ENCODE results near the gene TOR4A.
A peak's percentile ranks its signal among the peaks of the same experiment; 100 is the strongest.
"Not testable (repeated sequence)": the region's sequence is repeated elsewhere in the genome, so short reads cannot be mapped to it uniquely, and the experiment has no call there.

The TOR4A gene

DNA sequence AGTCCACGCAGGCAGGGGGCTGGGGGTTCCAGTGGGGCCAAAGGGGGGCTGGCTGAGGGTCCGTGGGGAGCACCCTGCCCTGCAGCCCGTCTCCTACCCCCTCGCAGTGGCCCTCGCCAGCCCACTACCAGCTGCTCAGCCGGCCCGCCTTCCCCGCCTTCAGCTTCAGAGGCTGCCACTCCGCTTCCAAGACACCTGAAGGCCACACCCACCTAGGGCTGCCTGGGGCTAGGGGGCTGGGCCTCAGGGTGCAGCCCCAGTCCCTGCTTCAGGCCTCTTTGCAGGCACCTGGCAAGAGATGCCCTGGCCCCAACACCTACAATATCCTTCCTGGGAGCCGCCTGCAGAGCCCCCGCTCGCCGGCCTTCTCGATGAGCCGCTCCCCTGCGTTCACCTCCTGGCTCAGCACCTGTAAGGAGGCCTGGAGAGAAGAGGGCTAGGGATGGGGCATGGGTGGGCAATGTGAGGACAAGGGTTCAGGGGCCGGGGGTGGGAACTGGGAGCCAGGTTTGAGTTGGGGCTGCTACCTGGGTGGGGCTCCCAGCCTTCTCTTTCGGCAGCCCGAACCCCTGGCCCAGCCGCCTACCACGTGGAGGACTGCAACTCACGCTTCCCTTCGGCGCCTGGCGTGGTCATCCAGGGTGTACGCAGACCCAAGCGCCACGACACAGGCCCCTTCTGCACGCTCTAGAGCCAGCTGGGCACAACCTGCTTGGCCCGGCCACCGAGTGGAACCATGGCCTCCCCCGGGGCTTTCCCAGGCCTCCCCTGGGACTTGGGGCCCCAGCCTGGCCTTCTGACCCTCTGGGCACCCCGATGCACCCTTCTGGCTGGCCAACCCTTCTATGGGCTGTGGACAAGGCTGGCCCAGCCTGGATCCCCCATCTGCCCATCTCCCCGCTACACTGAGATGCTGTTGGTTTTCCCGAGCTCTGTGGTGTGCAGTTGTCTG lies 24.7 kb upstream of the TOR4A start:
- peak; percentile 79 for DNase-seq (ENCODE audit: low spot score)

DNA sequence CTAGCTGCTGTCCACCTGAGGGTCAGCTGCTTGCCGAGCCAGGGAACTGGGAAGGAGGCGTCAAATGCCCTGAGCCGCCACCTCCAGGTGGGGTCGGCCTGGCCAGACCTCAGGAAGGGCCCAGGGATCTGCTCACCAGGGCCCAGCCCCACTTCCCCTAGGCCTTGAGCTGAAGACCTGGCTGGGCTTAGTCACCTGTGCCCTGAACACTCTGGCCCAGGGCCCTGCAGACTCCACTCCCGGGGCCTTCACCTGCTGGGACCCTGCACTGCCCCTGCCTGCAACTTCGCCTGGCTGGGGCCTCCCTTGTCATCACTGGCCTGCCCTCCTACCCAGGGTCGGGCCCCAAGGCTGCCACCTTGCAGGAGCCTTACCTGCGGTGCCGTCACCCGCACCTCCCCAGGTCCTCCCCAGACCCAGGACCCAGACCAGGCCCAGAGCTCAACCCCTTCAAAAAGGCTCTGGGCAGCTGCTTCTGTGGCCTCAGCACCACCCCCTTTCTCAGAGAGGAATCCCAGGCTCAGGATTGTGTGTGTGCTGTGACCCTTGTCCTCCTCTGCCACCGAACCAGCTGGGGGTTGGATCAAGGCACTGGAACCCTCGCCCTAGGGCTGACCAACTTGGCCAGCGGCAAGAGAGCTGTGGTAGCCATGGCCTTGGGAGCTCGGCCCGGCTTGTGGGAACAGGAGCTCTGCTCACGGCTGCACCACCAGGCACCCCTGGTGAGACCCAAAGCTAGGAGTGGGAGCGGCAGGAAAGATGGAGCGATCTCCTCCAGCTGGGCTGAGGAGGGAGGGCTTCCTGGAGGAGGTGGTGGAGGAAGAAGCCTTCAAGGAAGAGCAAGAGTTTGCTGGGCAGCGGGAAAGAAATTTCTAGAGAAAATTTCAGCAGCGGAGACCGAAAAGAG lies 23.6 kb upstream of the TOR4A start:
- DNase-seq (ENCODE audit: low spot score): no peak

GRCh38 chr9:137254624-137255447 lies 22.7 kb upstream of the TOR4A start, which contains the start of gene NELFB:
Gene NELFB (plus strand): TSS chr9:137255327.
- DNase-seq (ENCODE audit: low spot score): peak; percentile 100

DNA sequence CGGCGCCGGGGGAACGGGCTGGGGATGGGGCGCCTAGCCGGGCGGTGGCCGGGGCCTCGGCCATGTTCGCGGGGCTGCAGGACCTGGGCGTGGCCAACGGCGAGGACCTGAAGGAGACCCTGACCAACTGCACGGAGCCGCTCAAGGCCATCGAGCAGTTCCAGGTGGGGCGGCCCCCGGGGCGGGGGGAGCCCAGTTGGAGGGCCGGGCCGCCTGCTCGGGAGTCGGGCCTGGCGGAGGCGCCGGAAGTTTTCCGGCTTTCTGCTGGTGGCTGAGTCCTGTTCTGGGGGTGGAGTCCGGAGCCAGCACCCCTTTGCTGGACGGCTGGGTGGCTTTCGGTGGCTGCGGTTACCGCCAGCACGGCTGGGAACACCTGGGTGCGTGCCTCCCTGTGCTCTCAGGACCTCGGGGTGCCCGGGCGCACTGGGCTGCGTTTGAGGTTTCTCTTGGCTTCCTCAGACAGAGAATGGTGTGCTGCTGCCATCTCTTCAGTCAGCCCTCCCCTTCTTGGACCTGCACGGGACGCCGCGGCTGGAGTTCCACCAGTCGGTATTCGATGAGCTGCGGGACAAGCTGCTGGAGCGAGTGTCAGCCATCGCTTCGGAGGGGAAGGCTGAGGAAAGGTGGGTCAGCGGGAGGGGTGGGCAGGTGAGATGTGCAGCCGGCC lies 21.9 kb upstream of the TOR4A start:
- DNase-seq (ENCODE audit: low spot score): no peak

- DNase-seq (ENCODE audit: low spot score): no peak
These were observed 21.2 kb upstream of the TOR4A start for GRCh38 chr9:137256362-137256761.

- no peak for DNase-seq (ENCODE audit: low spot score)
These were observed 20.7 kb upstream of the TOR4A start for GRCh38 chr9:137256856-137257255.

DNA sequence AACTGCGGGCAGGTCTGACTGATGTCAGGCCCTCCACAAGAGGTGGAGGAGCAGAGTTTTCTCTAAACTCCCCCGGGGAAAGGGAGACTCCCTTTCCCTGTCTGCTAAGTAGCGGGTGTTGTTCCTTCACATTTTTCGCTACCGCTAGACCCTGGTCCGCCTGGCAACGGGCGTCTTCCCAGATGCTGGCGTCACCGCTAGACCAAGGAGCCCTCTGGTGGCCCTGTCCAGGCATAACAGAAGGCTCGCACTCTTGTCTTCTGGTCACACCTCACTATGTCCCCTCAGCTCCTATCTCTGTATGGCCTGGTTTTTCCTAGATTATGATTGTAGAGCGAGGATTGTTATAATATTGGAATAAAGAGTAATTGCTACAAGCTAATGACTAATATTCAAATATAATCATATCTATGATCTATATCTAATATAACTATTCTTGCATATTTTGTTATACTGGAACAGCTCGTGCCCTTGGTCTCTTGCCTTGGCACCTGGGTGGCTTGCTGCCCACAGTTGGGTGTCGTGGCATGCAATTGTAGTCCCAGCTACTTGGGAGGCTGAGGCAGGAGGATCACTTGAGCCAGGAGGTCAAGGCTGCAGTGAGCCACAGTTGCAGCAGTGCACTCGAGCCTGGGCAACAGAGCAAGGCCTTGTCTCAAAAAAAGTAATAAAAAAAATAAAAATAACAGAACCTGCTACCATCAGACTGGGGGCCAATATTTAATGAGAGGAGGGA lies 15.2 kb upstream of the TOR4A start:
- not testable (repeated sequence) for DNase-seq (ENCODE audit: low spot score)

DNA sequence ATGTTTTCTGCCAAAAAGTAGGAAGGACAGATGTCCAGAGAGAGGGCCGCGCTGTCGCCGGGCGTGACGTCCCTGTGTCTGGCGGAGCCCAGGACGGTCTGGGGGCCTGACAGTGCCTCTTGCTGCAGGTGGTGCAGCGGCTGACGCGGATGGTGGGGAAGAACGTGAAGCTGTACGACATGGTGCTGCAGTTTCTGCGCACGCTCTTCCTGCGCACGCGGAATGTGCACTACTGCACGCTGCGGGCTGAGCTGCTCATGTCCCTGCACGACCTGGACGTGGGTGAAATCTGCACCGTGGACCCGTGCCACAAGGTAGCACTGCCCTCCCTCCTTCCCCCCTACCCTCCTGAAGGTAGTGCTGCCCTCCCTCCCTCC lies 14.6 kb upstream of the TOR4A start:
- DNase-seq (ENCODE audit: low spot score): no peak

DNA sequence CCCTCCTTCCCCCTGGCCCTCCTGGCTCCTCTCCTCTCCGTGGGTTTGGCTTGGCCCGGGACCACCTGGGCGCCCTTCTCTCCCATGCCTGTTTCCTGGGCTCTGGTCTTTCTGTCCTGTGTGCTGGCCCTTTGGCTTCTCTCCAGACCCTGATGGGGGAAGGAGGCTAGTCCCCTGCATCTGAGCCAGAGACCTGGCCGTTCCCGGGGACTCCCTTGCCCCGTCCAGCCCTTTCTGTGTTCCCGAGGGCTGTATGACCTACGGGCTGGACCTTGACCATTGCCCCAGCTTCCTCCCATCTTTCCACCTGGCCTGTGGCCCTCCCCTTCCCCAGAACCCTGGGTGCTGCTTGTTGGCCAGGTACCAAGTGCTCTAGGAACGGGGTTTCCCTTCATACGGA lies 14.0 kb upstream of the TOR4A start:
- no peak for DNase-seq (ENCODE audit: low spot score)

DNA sequence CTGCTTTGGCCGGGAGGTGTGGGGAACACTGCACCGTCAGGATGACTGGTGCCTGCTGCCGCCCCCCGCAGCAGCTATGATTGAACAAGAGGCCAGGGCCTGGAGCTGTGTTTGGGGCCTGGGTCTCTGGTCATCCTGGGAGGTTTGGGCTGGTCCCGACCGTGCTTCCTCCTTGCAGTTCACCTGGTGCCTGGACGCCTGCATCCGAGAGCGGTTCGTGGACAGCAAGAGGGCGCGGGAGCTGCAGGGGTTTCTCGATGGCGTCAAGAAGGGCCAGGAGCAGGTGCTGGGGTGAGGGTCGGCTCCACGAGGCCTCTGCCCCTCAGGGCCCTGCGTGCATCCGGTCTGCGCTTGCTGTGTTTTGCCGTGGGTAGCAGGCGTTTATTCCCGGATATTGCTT lies 13.5 kb upstream of the TOR4A start:
- DNase-seq (ENCODE audit: low spot score): no peak

GRCh38 chr9:137265496-137266161 lies 11.9 kb upstream of the TOR4A start:
- DNase-seq (ENCODE audit: low spot score): no peak

- no peak for DNase-seq (ENCODE audit: low spot score)
These were observed 11.4 kb upstream of the TOR4A start for GRCh38 chr9:137266162-137266527.

DNA sequence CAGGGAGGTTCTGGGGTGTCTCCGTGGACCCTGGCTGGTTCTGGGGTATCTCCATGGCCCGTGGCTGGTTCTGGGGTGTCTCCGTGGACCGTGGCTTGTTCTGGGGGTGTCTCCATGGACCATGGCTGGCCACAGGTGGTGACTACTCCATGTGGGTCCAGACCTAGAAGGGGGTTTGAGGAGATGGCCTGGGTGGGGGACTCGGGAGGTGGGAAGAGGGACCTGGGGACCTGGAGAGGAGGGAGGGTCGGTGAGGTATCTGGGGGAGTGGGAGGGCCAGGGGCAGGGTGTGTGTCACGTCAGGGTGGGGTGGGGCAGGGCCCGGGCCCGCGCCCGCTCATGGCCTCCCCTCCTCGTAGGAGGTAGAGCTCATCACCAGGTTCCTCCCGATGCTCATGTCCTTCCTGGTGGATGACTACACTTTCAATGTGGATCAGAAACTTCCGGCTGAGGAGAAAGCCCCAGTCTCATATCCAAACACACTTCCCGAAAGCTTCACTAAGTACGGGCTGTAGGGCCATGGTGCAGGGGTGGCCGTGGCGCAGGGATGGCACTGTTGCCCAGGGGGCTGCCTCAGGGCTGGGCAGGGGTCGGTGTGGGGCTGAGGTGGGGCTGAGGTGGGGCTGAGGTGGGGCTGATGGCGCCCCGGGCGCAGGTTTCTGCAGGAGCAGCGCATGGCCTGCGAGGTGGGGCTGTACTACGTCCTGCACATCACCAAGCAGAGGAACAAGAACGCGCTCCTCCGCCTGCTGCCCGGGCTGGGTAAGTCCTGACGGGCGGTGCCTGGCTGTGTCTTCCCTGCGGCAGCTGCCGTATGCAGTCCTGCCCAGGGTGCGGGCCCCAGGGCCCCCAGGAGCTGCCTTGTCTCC lies 10.7 kb upstream of the TOR4A start:
- DNase-seq (ENCODE audit: low spot score): no peak

DNA sequence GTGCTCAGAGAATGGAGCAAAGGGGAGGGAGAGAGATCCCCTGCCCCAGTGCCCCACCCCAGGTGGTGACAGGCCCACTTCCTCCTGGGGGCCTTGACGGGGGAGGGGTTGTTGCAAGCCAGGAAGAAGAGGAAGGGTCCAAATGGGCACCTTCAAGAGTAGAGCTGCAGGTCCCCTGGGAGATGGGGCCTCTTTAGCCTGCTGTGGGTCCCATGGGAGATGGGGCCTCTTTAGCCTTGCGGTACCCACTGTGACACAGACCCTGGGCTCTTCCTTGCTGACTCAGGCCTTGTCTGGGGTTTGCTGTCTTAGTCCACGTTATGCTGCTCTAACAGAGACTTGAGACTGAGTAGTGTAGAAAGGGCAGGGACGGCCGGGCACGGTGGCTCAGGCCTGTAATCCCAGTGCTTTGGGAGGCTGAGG lies 9.6 kb upstream of the TOR4A start:
- DNase-seq (ENCODE audit: low spot score): no peak

- no peak for DNase-seq (ENCODE audit: low spot score)
These were observed 8.9 kb upstream of the TOR4A start for GRCh38 chr9:137268538-137269201.

- no peak for DNase-seq (ENCODE audit: low spot score)
These were observed 8.2 kb upstream of the TOR4A start for GRCh38 chr9:137269231-137269772.

GRCh38 chr9:137270929-137271695 lies 6.4 kb upstream of the TOR4A start:
- DNase-seq (ENCODE audit: low spot score): no peak

- DNase-seq (ENCODE audit: low spot score): no peak
These were observed 5.8 kb upstream of the TOR4A start for GRCh38 chr9:137271696-137272076.
